ENCODE results near the gene C3orf52.

Gene C3orf52

GRCh38 chr3:112086875-112087524, 811 bp downstream of the C3orf52 start:
- DNase-seq, result no peak

- DNase-seq, result no peak
Observed at GRCh38 chr3:112087746-112088145, 1.6 kb downstream of the C3orf52 start.

GRCh38 chr3:112088944-112089343, 2.8 kb downstream of the C3orf52 start:
- no peak for DNase-seq

GRCh38 chr3:112089956-112090886, 4.0 kb downstream of the C3orf52 start:
- DNase-seq, result no peak

GRCh38 chr3:112090887-112091586, 4.8 kb downstream of the C3orf52 start:
- no peak for DNase-seq

- no peak for DNase-seq
Observed at GRCh38 chr3:112092496-112093179, 6.4 kb downstream of the C3orf52 start.

- no peak for DNase-seq
Observed at GRCh38 chr3:112093180-112093522, 7.0 kb downstream of the C3orf52 start.

- no peak for DNase-seq
Observed at GRCh38 chr3:112095731-112096130, 9.5 kb downstream of the C3orf52 start.

GRCh38 chr3:112096176-112096575, 10.0 kb downstream of the C3orf52 start:
- DNase-seq, result no peak

- peak; percentile 13 for DNase-seq
Observed at GRCh38 chr3:112097378-112097777, 11.2 kb downstream of the C3orf52 start.

GRCh38 chr3:112101916-112102315, 15.7 kb downstream of the C3orf52 start:
- DNase-seq, result no peak

GRCh38 chr3:112104774-112105173, 18.6 kb downstream of the C3orf52 start:
- no peak for DNase-seq

GRCh38 chr3:112109322-112109721, 23.1 kb downstream of the C3orf52 start:
- DNase-seq, result no peak

GRCh38 chr3:112111785-112112402, 25.7 kb downstream of the C3orf52 start:
- peak; percentile 62 for DNase-seq

- DNase-seq, result no peak
Observed at GRCh38 chr3:112114576-112115160, 28.5 kb downstream of the C3orf52 start.

GRCh38 chr3:112115161-112115739, 29.1 kb downstream of the C3orf52 start:
- no peak for DNase-seq

GRCh38 chr3:112115806-112116383, 29.7 kb downstream of the C3orf52 start:
- no peak for DNase-seq

- no peak for DNase-seq
Observed at GRCh38 chr3:112116748-112117186, 30.6 kb downstream of the C3orf52 start.

- DNase-seq, result no peak
Observed at GRCh38 chr3:112117415-112117814, 31.2 kb downstream of the C3orf52 start.

GRCh38 chr3:112117841-112118571, 31.8 kb downstream of the C3orf52 start:
- DNase-seq, result no peak
